A673 (cell line): ENCODE results near the gene BPIFB2. TPM values are rescaled to one million over a fixed set of nuclear protein-coding genes. Genes with fewer than 3 reads are reported as not detected.

Source experiments
- BruUV-seq: library from RNA; stranded (reverse); fragments of 400-500 nt; replicated peaks from 2 replicates; lab custom pipeline; 2021; lab: Mats Ljungman, UMichigan
- CTCF ChIA-PET: fragments of 300-600 bp; sonication (Branson Sonifier 250); formaldehyde crosslinking; loops from one replicate; lab custom pipeline; 2022; ENCODE audit warnings: antibody characterized with exemption; lab: Charles Lee
- POLR2A ChIA-PET: fragments of 300-600 bp; sonication (Branson Sonifier 250); formaldehyde crosslinking; loops from one replicate; lab custom pipeline; 2022; ENCODE audit warnings: antibody characterized with exemption; ENCODE audit not compliant: low non-redundant PET; lab: Charles Lee
- DNase-seq: peaks from one replicate; pipeline ENCODE4 v3.0.0-alpha.2; 2015; ENCODE audit warnings: low spot score
- H3K27ac ChIP-seq: fragments of 200-600 bp; sonication (generic); 2 replicates; pipeline ENCODE4 v1.5.1; 2016; ENCODE audit warnings: mixed run types, low read depth, mild to moderate bottlenecking, mixed read lengths, antibody characterized with exemption, low read length; ENCODE audit not compliant: poor library complexity, severe bottlenecking
- H3K27me3 ChIP-seq: fragments of 200-600 bp; sonication (generic); replicated peaks from 2 replicates; pipeline ENCODE4 v1.6.1; 2017; ENCODE audit warnings: mixed run types, low read depth, mild to moderate bottlenecking, mixed read lengths, antibody characterized with exemption, low read length; ENCODE audit not compliant: insufficient read depth, poor library complexity
- H3K36me3 ChIP-seq: fragments of 200-600 bp; sonication (generic); 2 replicates; pipeline ENCODE4 v1.6.1; 2016; ENCODE audit warnings: mixed run types, mild to moderate bottlenecking, mixed read lengths, antibody characterized with exemption, low read length; ENCODE audit not compliant: insufficient read depth, poor library complexity, severe bottlenecking
- H3K4me1 ChIP-seq: fragments of 200-600 bp; sonication (generic); 2 replicates; pipeline ENCODE4 v1.6.1; 2017; ENCODE audit warnings: mixed run types, mild to moderate bottlenecking, mixed read lengths, antibody characterized with exemption, low read length; ENCODE audit not compliant: insufficient read depth, poor library complexity, severe bottlenecking
- H3K4me3 ChIP-seq: fragments of 200-600 bp; sonication (generic); 2 replicates; pipeline ENCODE4 v1.5.1; 2016; ENCODE audit warnings: low read depth, mixed run types, mild to moderate bottlenecking, mixed read lengths, low read length; ENCODE audit not compliant: poor library complexity, severe bottlenecking
- H3K9me3 ChIP-seq: fragments of 200-600 bp; sonication (generic); 2 replicates; pipeline ENCODE4 v1.6.1; 2016; ENCODE audit warnings: mixed run types, low read depth, mild to moderate bottlenecking, mixed read lengths, antibody characterized with exemption, low read length; ENCODE audit not compliant: poor library complexity, severe bottlenecking
- EZH2 ChIP-seq: fragments of 200-600 bp; sonication (generic); IDR thresholded peaks from 2 replicates; pipeline ENCODE4 v1.6.1; 2017; ENCODE audit warnings: borderline replicate concordance, low read depth, mild to moderate bottlenecking, mixed read lengths, antibody characterized with exemption, low read length; ENCODE audit not compliant: poor library complexity, severe bottlenecking
- intact Hi-C: fragments of 100-400 bp; cut with micrococcal nuclease; formaldehyde crosslinking; loops from one replicate; pipeline ENCODE4 v1.10.0; 2022; ENCODE audit not compliant: unreplicated experiment
- total RNA-seq: library from RNA; stranded (reverse); gene quantifications from 2 replicates; pipeline ENCODE4 v1.2.3, GENCODE V29; 2021
- TF ChIP-seq, protein P1 (sequence below): fragments of 300-800, 200-600 bp; sonication (generic); conservative IDR thresholded peaks from 2 replicates; pipeline ENCODE4 v1.5.1; 2017; ENCODE audit warnings: low read depth, mild to moderate bottlenecking, antibody characterized with exemption, low read length, moderate library complexity, mixed read lengths

Gene BPIFB2
- total RNA-seq, 1 experiment from 2014 or later, result not detected

GRCh38 chr20:33009214-33010132, 2.0 kb downstream of the BPIFB2 start:
- Histone ChIP-seq H3K4me1 (no peaks in the 10 kb centered on the region), H3K36me3 (no peaks in the 10 kb centered on the region), H3K27me3 (peaks cover 33% of the 10 kb centered on the region), H3K27ac (no peak overlapping the region), H3K4me3 (no peak overlapping the region), H3K9me3 (no peaks in the 10 kb centered on the region)
- ChIA-PET POLR2A (no interaction called here), CTCF (no interaction called here)
- no peak for DNase-seq
- BruUV-seq, result no TSS peak
- intact Hi-C loops, result no loop called here
- TF ChIP-seq, protein P1, sequence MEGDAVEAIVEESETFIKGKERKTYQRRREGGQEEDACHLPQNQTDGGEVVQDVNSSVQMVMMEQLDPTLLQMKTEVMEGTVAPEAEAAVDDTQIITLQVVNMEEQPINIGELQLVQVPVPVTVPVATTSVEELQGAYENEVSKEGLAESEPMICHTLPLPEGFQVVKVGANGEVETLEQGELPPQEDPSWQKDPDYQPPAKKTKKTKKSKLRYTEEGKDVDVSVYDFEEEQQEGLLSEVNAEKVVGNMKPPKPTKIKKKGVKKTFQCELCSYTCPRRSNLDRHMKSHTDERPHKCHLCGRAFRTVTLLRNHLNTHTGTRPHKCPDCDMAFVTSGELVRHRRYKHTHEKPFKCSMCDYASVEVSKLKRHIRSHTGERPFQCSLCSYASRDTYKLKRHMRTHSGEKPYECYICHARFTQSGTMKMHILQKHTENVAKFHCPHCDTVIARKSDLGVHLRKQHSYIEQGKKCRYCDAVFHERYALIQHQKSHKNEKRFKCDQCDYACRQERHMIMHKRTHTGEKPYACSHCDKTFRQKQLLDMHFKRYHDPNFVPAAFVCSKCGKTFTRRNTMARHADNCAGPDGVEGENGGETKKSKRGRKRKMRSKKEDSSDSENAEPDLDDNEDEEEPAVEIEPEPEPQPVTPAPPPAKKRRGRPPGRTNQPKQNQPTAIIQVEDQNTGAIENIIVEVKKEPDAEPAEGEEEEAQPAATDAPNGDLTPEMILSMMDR, result no peak
- TF ChIP-seq EZH2, result no peak

- Histone ChIP-seq H3K27ac (no peak overlapping the region), H3K4me3 (no peak overlapping the region), H3K9me3 (no peaks in the 10 kb centered on the region), H3K4me1 (no peaks in the 10 kb centered on the region), H3K27me3 (peaks cover 38% of the 10 kb centered on the region), H3K36me3 (no peaks in the 10 kb centered on the region)
- intact Hi-C loops, result no loop called here
- BruUV-seq, result no TSS peak
- POLR2A ChIA-PET, result no interaction called here
- DNase-seq, result no peak
- CTCF ChIA-PET, result no interaction called here
- TF ChIP-seq, protein P1, result no peak
- TF ChIP-seq EZH2, result no peak
Observed at GRCh38 chr20:33010133-33010504, 2.6 kb downstream of the BPIFB2 start.

DNA sequence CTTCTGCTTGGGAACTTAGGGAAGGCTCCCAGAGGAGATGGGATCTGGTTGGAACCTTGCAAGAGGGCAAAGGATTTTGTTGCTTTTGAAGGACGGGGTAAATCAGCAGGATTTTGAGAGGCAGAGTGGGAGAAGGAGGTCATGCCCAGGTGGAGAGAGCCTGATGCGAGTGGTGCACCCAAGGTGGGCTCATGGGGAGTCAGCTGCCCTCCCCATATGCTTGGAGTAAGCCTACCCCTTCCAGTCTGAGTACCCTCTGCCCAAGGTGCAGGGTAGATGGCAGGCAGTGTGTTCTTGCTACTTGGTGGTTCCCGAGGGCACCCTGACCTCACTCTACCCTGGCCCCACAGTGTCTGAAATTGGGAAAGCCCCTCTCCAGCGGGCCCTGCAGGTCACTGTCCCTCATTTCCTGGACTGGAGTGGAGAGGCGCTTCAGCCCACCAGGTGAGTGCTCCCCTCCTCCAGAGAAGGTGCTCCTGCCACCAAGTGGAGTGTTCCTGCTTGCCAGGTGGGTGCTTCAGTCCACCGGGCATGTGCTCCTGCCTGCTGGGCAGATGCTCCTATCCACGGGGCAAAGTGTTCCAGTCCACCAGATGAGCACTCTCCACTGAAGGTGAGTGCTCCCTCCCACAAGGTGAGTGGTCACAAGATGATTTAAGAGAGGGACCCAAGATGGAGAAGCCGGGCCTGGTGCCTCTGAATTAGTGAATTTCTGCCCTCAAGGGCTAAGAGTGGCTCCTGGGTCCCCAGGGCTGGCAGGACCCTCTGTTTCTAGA, 3.4 kb downstream of the BPIFB2 start:
- intact Hi-C loops, result no loop called here
- CTCF ChIA-PET, result no interaction called here
- peaks cover 45% of the 10 kb centered on the region for H3K27me3 ChIP-seq

More for the DNA sequence above, 3.4 kb downstream of the BPIFB2 start:
- no peak for TF ChIP-seq EZH2
- TF ChIP-seq, protein P1, result no peak
- no peak for DNase-seq
- POLR2A ChIA-PET, result no interaction called here
- Histone ChIP-seq H3K36me3 (no peaks in the 10 kb centered on the region), H3K27ac (no peak overlapping the region), H3K9me3 (no peaks in the 10 kb centered on the region), H3K4me1 (no peaks in the 10 kb centered on the region), H3K4me3 (no peak overlapping the region)
- BruUV-seq, result no TSS peak
